Measurements from ENCODE around the gene CCRL2. TPM values are rescaled to one million over a fixed set of nuclear protein-coding genes. Genes with fewer than 3 reads are reported as not detected.
"Not testable (repeated sequence)": the region's sequence is repeated elsewhere in the genome, so short reads cannot be mapped to it uniquely, and the experiment has no call there.

The CCRL2 gene
- total and polyA plus RNA-seq, 2 donors, result 10.1 to 19.1 TPM

DNA sequence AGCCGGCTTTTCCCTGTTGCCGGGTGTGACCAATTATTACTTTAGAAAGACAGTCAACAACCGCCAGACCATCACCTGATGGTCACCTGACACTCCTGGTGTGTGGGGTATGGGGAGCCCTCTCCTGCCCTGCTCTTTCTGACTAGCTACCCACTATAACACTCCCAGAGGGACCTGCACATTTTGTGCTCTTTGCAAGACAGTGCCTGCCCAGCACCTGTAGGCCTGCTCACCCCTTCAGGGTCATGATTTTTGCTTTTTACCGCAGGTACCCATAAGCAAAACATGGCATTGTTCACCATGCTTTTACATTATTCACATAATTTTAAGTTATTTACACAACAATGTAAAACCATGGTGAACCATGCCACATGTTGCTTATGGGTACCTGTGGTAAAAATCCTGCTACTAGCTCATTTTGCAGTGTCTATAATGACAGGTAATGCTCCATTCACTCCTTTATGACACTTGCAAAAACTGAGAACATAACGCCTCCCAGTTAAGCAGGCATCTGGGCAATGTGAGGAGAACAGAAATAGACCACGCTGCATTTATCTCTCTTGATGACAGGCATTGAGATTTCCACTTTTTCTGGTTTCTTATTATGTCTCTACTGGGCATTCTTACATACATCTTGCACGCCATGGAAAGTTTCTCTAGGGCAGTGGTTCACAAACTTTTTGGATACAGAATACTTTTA is 9.9 kb downstream of the CCRL2 start:
- Histone ChIP-seq H3K27me3 (ENCODE audit: control insufficient read depth in 2 of 2, insufficient read depth in 1 of 2, low read length in 1 of 2) (no peaks in the 10 kb centered on the region), H3K9me3 (ENCODE audit: control insufficient read depth in 2 of 2, insufficient read depth in 1 of 2, low read length in 1 of 2) (no peaks in the 10 kb centered on the region), H3K4me1 (ENCODE audit: control insufficient read depth in 2 of 2, insufficient read depth in 2 of 2, low read length in 2 of 2) (peaks cover 7 to 26% of the 10 kb centered on the region in 2 donors), H3K4me3 (ENCODE audit: low read length in 2 of 2) (no peak overlapping the region), H3K27ac (ENCODE audit: low read depth in 1 of 2, low read length in 1 of 2) (no peak overlapping the region), H3K36me3 (ENCODE audit: control insufficient read depth in 2 of 2, insufficient read depth in 2 of 2, low read length in 1 of 2) (no peaks in the 10 kb centered on the region)
- no peak for DNase-seq (ENCODE audit: low read depth in 6 of 9, low spot score in 9 of 9)
- WGBS, result 89% methylated on average over 7 of the region's 7 CpGs

DNA sequence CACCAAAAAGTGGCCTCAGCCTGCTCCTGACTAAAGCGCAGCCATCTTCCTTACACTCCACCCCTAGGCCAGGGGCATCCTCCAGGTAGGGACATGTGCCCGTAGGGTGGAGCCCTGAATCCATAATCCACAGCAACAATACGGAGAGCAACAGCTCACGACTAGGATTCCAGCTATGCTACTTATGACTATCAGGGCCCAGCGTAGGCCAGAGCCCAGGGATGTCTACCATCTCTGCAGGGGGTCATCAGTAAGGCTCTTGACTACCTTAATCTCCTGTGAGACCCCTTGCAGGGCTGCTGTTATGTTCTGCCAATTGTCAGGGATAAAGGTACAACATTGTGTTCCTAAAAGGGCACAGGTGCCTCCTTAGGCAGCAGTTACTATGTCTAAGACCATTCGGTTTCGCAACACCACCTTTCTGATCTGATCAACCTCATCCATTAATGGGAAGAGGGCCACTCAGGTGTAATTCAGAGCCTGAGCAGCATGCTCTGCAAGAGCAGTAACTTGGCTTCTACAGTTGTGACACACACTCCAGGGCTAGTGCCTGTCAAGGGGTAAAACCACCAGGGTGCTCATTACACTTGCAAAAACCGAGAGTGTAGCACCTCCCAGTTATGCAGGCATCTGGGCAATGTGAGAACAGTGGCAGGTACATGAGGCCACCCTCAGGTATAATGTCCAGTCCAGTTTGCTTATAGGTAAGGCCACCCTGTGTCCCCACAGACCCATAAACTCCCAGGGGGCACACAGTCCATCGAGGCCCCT is 11.0 kb downstream of the CCRL2 start:
- H3K36me3 ChIP-seq (ENCODE audit: control insufficient read depth in 2 of 2, insufficient read depth in 2 of 2, low read length in 1 of 2), result no peaks in the 10 kb centered on the region
- 88% methylated on average over 9 of the region's 9 CpGs for WGBS

DNA sequence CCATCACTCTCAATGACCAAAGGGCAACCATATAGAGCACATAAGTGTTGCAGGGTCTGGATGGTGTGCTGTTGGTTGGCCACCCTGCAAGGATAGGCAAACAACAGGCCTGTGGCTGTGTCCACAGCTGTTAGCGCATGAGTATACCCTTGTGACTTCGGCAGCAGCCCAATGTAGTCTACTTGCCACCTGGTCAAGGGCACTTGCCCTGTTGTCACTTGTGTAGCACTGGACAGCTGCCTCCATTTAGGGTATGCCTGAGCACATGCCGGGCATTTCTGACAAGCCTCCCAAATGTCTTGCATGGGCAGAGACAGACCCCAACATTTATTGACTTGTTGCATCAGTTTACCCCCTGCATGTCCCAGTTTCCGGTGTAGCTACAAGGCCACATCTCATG is 12.8 kb downstream of the CCRL2 start:
- no peak for DNase-seq (ENCODE audit: low read depth in 6 of 9, low spot score in 9 of 9)
- Histone ChIP-seq H3K4me3 (ENCODE audit: low read length in 2 of 2) (no peak overlapping the region), H3K9me3 (ENCODE audit: control insufficient read depth in 2 of 2, insufficient read depth in 1 of 2, low read length in 1 of 2) (no peaks in the 10 kb centered on the region), H3K27ac (ENCODE audit: low read depth in 1 of 2, low read length in 1 of 2) (no peak overlapping the region), H3K4me1 (ENCODE audit: control insufficient read depth in 2 of 2, insufficient read depth in 2 of 2, low read length in 2 of 2) (peaks cover 3 to 13% of the 10 kb centered on the region in 2 donors), H3K36me3 (ENCODE audit: control insufficient read depth in 2 of 2, insufficient read depth in 2 of 2, low read length in 1 of 2) (no peaks in the 10 kb centered on the region), H3K27me3 (ENCODE audit: control insufficient read depth in 2 of 2, insufficient read depth in 1 of 2, low read length in 1 of 2) (no peaks in the 10 kb centered on the region)
- WGBS, result over 99% methylated on average over 4 of the region's 4 CpGs

More for the DNA sequence above, 11.0 kb downstream of the CCRL2 start:
- H3K9me3 ChIP-seq (ENCODE audit: control insufficient read depth in 2 of 2, insufficient read depth in 1 of 2, low read length in 1 of 2), result no peaks in the 10 kb centered on the region
- no peak overlapping the region for H3K4me3 ChIP-seq (ENCODE audit: low read length in 2 of 2)
- peaks cover 3 to 22% of the 10 kb centered on the region in 2 donors for H3K4me1 ChIP-seq (ENCODE audit: control insufficient read depth in 2 of 2, insufficient read depth in 2 of 2, low read length in 2 of 2)
- no peak overlapping the region for H3K27ac ChIP-seq (ENCODE audit: low read depth in 1 of 2, low read length in 1 of 2)
- DNase-seq (ENCODE audit: low read depth in 6 of 9, low spot score in 9 of 9), result no peak
- H3K27me3 ChIP-seq (ENCODE audit: control insufficient read depth in 2 of 2, insufficient read depth in 1 of 2, low read length in 1 of 2), result no peaks in the 10 kb centered on the region

DNA sequence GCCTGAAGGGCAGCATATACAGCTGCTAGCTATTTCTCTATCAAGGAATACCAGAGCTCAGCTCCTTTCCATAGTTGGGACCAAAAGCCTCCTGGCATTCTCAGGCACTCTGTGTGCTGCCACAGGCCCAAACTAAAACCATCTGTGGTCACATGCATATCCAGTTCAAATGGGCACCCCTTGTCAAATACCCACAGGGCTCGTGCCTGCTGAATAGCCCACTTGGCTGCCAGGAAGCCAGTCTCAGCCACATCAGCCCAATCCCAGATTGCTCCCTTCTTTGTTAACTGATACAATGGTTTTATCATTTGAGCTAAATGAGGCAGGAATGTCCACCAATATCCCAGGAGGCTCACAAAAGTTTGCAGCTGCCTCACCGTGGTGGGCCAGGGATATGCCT is 13.9 kb downstream of the CCRL2 start:
- no peak overlapping the region for H3K4me3 ChIP-seq (ENCODE audit: low read length in 2 of 2)
- H3K27me3 ChIP-seq (ENCODE audit: control insufficient read depth in 2 of 2, insufficient read depth in 1 of 2, low read length in 1 of 2), result no peaks in the 10 kb centered on the region
- DNase-seq (ENCODE audit: low read depth in 6 of 9, low spot score in 9 of 9), result no peak
- H3K9me3 ChIP-seq (ENCODE audit: control insufficient read depth in 2 of 2, insufficient read depth in 1 of 2, low read length in 1 of 2), result no peaks in the 10 kb centered on the region
- H3K36me3 ChIP-seq (ENCODE audit: control insufficient read depth in 2 of 2, insufficient read depth in 2 of 2, low read length in 1 of 2), result no peaks in the 10 kb centered on the region
- 97% methylated on average over 2 of the region's 2 CpGs for WGBS
- H3K27ac ChIP-seq (ENCODE audit: low read depth in 1 of 2, low read length in 1 of 2), result no peak overlapping the region
- peaks cover 3 to 10% of the 10 kb centered on the region in 2 donors for H3K4me1 ChIP-seq (ENCODE audit: control insufficient read depth in 2 of 2, insufficient read depth in 2 of 2, low read length in 2 of 2)

DNA sequence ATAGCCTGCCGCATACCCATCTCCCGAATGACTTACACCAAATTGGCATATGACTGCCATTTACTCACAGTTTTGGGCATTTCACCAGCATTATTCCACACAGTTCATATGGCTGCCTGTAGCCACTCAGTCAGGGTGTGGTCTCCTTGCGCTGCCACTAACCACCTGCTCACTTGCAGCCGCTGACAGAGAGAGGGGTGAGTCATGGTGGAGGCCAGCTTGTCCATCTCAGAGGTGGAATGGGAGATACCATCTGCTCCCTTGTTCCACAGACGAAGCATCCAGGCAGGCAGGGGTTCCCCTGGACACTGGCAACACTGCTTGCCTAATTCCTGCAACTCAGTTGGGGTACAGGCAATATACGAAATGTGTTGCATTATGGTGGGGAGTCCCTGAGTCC is 15.6 kb downstream of the CCRL2 start:
- Histone ChIP-seq H3K36me3 (ENCODE audit: control insufficient read depth in 2 of 2, insufficient read depth in 2 of 2, low read length in 1 of 2) (no peaks in the 10 kb centered on the region), H3K27me3 (ENCODE audit: control insufficient read depth in 2 of 2, insufficient read depth in 1 of 2, low read length in 1 of 2) (no peaks in the 10 kb centered on the region), H3K4me1 (ENCODE audit: control insufficient read depth in 2 of 2, insufficient read depth in 2 of 2, low read length in 2 of 2) (peaks cover 0 to 7% of the 10 kb centered on the region in 2 donors), H3K4me3 (ENCODE audit: low read length in 2 of 2) (no peak overlapping the region), H3K27ac (ENCODE audit: low read depth in 1 of 2, low read length in 1 of 2) (no peak overlapping the region), H3K9me3 (ENCODE audit: control insufficient read depth in 2 of 2, insufficient read depth in 1 of 2, low read length in 1 of 2) (no peaks in the 10 kb centered on the region)
- 97% methylated on average over 6 of the region's 6 CpGs for WGBS
- DNase-seq (ENCODE audit: low read depth in 6 of 9, low spot score in 9 of 9), result no peak

DNA sequence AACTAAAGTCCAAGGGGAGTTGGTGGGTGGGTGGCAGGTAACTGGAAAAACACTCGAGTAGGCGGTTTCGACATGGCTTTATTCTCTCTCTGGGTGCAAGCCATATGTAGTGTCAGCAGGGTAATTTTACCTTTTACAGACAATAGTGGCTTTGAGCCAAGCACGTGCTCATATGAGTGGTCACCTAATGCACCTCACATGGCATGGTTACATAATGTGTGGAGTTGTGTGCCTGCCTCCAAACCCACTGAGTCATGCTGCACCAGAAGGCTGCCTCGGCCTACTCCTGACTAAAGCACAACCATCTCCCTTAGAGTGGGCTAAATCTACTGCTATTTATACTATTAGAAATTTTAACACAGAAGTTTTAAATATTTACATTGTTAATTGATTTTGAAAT is 16.5 kb downstream of the CCRL2 start:
- 89% methylated on average over 5 of the region's 5 CpGs for WGBS
- Histone ChIP-seq H3K27me3 (ENCODE audit: control insufficient read depth in 2 of 2, insufficient read depth in 1 of 2, low read length in 1 of 2) (no peaks in the 10 kb centered on the region), H3K27ac (ENCODE audit: low read depth in 1 of 2, low read length in 1 of 2) (no peak overlapping the region), H3K36me3 (ENCODE audit: control insufficient read depth in 2 of 2, insufficient read depth in 2 of 2, low read length in 1 of 2) (no peaks in the 10 kb centered on the region), H3K9me3 (ENCODE audit: control insufficient read depth in 2 of 2, insufficient read depth in 1 of 2, low read length in 1 of 2) (no peaks in the 10 kb centered on the region), H3K4me1 (ENCODE audit: control insufficient read depth in 2 of 2, insufficient read depth in 2 of 2, low read length in 2 of 2) (peaks cover 0 to 7% of the 10 kb centered on the region in 2 donors), H3K4me3 (ENCODE audit: low read length in 2 of 2) (no peak overlapping the region)
- DNase-seq (ENCODE audit: low read depth in 6 of 9, low spot score in 9 of 9), result no peak

DNA sequence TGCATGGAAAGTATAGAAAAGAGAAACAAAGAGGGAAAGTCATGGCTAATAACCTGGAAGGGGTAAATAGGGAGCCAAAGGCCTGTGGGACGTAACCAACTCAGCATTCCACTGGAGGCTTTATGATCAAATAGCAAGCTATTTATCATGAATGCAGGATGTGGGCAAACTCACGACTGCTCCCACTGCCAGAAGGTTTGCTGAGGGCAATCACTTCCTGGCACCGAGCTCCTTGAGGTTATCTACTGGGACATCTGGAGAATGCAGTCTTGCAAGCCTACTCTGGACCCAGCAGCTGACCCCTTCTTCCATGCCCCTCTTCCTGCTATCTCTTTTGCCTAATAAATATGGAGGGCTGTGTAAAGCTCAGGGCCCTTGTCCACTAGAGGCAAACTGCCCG is 19.4 kb downstream of the CCRL2 start:
- 33% methylated on average over 4 of the region's 4 CpGs for WGBS
- not testable (repeated sequence) for DNase-seq (ENCODE audit: low read depth in 6 of 9, low spot score in 9 of 9); H3K9me3 ChIP-seq (ENCODE audit: control insufficient read depth in 2 of 2, insufficient read depth in 1 of 2, low read length in 1 of 2); H3K4me3 ChIP-seq (ENCODE audit: low read length in 2 of 2); H3K27ac ChIP-seq (ENCODE audit: low read depth in 1 of 2, low read length in 1 of 2); H3K4me1 ChIP-seq (ENCODE audit: control insufficient read depth in 2 of 2, insufficient read depth in 2 of 2, low read length in 2 of 2); H3K36me3 ChIP-seq (ENCODE audit: control insufficient read depth in 2 of 2, insufficient read depth in 2 of 2, low read length in 1 of 2); H3K27me3 ChIP-seq (ENCODE audit: control insufficient read depth in 2 of 2, insufficient read depth in 1 of 2, low read length in 1 of 2)

DNA sequence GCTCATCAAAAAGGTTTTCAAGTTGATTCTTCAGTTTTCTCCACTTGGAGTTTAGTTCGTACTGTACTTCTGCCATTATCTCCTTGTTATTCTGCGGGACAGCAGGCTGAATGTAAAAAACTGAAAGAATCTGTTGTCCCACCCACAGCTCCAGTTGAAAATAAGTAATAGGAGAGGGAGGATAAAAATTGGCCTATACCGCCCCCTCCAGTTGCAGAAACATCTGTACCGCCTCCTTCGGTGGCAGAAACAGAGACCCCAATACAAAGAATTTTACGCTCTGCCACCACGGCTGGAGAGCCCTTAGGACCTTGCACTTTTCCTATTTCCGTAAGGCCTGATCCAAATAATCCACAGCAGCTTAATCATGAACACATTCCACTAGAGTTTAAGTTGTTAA is 20.3 kb downstream of the CCRL2 start:
- 93% methylated on average over 8 of the region's 8 CpGs for WGBS
- H3K27me3 ChIP-seq (ENCODE audit: control insufficient read depth in 2 of 2, insufficient read depth in 1 of 2, low read length in 1 of 2); DNase-seq (ENCODE audit: low read depth in 6 of 9, low spot score in 9 of 9); H3K27ac ChIP-seq (ENCODE audit: low read depth in 1 of 2, low read length in 1 of 2); H3K9me3 ChIP-seq (ENCODE audit: control insufficient read depth in 2 of 2, insufficient read depth in 1 of 2, low read length in 1 of 2); H3K36me3 ChIP-seq (ENCODE audit: control insufficient read depth in 2 of 2, insufficient read depth in 2 of 2, low read length in 1 of 2); H3K4me1 ChIP-seq (ENCODE audit: control insufficient read depth in 2 of 2, insufficient read depth in 2 of 2, low read length in 2 of 2); H3K4me3 ChIP-seq (ENCODE audit: low read length in 2 of 2): not testable (repeated sequence)
